ENCODE results near the gene CNOT9.
"Not testable (repeated sequence)": the region's sequence is repeated elsewhere in the genome, so short reads cannot be mapped to it uniquely, and the experiment has no call there.

Gene CNOT9, protein sequence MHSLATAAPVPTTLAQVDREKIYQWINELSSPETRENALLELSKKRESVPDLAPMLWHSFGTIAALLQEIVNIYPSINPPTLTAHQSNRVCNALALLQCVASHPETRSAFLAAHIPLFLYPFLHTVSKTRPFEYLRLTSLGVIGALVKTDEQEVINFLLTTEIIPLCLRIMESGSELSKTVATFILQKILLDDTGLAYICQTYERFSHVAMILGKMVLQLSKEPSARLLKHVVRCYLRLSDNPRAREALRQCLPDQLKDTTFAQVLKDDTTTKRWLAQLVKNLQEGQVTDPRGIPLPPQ

GRCh38 chr2:218568190-218569037, at the start of gene CNOT9, which contains the start of gene USP37:
TSS of gene CNOT9 (plus strand) at chr2:218568839. CDS start at chr2:218568955, 116 bp downstream.
TSS of gene USP37 (minus strand) at chr2:218568351. CDS start at chr2:218558653, 9,698 bp downstream.
- peak; percentile 96 for DNase-seq

GRCh38 chr2:218518876-218519275, 49.8 kb upstream of the CNOT9 start:
- no peak for DNase-seq

DNA sequence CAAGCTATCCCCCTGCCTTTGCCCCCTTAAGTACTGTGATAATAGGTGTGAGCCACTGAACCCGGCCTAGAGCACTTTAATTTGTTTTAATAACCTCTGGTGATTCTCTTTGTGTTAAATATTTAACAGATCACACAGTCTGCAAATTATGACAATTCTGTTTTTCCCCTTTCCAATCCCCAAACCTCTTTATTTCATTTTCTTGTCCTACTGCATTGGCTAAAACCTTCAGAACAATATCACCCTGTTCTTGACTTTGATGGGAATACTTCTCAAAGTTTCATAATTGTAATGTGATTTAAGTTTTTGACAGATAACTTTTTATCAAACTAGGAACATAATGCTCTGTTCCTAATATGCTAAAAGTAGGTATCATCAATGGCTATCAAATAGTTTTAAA, 45.0 kb upstream of the CNOT9 start:
- DNase-seq: no peak

- not testable (repeated sequence) for DNase-seq
Observed at GRCh38 chr2:218528409-218528808, 40.2 kb upstream of the CNOT9 start.

GRCh38 chr2:218529990-218530389, 38.6 kb upstream of the CNOT9 start:
- no peak for DNase-seq

- no peak for DNase-seq
Observed at GRCh38 chr2:218536804-218537494, 31.7 kb upstream of the CNOT9 start.

- DNase-seq: no peak
Observed at GRCh38 chr2:218540015-218540414, 28.6 kb upstream of the CNOT9 start.

GRCh38 chr2:218546012-218546411, 22.6 kb upstream of the CNOT9 start:
- DNase-seq: no peak

GRCh38 chr2:218547511-218547910, 21.1 kb upstream of the CNOT9 start:
- DNase-seq: no peak

DNA sequence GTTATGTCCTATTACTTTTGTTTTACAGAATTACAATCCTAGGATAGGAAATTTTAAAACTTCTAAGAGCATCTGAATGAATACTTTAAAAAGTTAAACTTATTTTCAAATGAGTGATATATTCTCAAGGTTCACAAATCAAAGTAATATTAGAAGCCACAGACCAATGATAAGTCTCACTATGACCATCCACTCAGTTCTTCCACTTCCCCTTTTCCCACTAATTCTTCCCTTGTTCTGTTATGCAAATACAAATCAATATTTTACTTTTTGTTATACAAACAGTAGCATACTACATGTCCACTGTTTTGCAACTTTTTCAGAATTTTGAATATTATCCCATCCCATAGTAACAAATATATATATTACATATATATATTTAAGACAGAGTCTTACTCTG, 20.7 kb upstream of the CNOT9 start:
- no peak for DNase-seq

GRCh38 chr2:218554225-218554624, 14.4 kb upstream of the CNOT9 start:
- DNase-seq: not testable (repeated sequence)

DNA sequence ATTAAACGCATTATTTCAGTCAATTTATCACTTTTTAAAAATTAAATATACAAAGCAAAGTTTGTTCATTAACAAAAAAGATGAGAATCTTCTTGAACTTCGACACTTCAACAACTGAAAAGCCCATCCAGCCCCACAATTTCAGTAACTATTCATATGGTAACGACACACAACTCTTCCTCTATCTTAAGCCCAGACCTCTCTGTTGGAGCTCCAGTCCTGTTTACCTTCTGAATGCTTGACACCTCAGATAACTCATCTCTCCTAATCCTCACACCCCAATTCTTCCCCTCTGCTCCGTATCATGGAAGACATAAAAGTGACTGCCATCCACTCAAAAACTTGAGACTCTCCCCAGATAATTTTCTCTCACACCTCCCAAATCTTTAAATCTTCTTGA, 13.1 kb upstream of the CNOT9 start:
- no peak for DNase-seq

DNA sequence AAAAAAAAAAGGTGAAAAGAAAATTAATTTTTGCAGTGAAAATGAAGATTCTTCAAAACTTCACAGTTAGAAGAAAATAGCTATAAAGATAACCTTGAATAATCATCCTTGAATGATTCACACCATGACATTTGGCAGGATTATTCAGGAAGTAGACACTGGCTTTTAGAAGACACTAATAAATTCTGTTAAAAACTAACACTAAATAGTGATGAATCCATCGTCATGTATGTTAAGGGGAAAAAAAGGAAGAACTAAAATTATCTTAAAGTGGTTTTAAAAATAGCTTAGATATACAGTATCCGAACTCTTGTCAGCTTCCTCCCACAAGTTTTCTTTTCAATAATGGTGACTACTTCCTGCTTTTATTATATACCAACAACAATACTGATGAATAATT, 10.7 kb upstream of the CNOT9 start:
- DNase-seq: no peak

DNA sequence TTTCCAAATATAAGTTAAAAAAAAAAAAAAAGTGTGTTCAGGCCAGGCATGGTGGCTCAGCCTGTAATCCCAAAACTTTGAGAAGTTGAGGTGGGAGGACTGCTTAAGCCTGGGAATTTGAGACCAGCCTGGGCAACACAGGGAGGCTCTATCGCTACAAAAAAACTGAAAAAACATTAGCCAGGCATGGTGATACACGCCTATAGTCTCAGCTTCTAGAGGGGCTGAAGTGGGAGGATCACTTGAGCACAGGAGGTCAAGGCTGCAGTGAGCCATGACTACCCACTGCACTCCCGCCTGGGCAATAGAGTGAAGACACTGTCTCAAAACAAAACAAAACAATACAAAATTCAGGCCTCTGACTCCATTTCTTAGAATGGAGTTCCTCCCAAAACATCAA, 9.7 kb upstream of the CNOT9 start:
- peak; percentile 8 for DNase-seq

- no peak for DNase-seq
Observed at GRCh38 chr2:218564056-218564455, 4.6 kb upstream of the CNOT9 start.

DNA sequence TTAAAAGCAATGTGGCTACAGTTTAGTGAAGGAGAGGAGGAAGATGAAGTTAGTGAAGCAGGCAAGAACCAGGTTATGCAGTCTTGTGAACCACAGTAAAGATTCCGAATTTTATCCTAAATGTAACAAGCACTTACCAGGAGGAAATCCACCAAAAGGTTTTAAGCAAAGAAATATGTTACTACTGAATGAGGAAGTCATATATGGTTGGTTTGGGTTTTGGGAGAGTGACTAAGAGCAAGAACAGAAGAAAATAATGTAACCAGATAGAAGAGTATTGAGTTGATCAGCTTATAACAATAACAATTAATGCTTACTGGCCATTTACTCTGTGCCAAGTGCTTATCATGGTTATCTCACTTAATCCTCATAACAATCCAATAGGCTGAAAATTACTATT, 2.3 kb upstream of the CNOT9 start:
- no peak for DNase-seq

DNA sequence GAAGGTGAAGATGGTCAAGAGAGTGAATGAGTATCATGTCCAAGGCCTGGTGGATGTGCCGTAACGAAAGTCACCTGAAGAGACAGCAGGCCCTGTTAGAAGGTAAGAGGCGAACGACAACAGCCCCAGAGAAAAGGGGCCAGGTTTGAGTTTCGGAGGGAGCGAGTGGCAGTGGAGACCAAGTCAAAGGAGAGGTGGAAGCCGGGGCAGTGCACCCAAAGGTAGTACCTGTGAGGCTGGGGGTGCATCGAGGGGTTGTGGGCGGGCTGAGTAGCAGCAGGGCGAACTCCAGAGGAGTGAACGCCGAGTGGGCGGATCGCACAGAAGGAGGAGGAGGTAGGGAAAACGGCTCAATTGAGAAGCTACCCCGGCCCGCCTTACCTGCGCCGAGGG, 846 bp upstream of the CNOT9 start:
- DNase-seq: no peak

DNA sequence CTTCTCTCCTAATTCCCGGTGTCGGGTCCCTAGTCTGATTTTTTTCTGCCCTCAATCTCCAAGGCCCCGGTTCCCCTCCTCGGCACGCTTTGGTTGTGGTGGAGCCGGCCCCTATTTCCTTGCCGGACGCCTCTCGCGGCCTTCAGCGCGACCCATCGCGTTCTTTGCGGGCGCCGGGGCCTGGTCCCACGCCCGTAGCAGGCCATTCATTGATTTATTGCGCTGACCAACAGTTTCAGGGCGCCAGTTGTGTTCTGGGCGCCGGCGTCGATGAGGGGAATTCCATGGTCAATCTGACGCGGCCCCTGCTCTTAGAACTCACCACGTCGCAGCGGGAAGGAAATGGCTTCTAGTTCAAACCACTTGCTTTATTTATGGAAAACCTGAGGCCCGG, 396 bp downstream of the CNOT9 start:
- DNase-seq: peak; percentile 37

DNA sequence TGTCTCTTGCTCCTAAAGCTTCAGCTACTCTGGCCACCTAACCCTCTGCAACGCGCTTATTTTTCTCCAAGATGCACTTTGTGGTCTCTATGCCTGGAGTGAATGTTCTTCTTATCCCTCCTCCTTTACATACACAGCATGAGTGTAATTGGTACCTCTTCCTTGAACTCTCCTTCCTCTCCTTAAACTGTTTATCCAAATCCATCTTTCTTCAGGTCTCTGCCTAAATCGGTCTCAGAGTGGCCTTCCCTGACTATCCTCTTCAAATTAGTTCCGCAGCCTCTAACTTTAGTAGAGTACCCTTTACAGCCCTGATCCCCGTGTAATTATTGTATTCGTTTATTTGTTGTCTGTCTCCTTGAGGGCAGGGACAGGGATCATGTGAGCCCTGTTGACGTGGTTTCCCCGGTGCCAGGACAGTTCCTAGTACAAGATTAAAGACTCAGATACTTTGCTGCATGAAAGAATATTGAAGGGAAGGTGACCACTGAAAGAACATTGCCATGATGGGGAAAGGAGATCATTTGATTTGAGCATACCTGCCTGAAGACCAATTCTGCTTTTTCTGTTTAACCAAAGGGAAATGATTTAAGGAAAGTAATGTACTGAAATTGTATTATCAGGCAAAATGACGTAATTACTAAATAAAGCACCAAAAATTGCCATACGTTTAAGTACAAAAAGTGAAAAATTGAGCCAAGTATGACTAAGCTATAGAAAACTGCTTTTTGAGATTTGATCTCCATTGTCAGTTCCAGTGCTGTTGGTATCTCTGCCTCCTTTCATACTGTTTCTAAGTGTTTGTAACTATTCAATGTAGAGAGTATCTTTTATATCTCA, 1.2 kb downstream of the CNOT9 start:
- no peak for DNase-seq

- no peak for DNase-seq
Observed at GRCh38 chr2:218570850-218571249, 2.2 kb downstream of the CNOT9 start.

- DNase-seq: no peak
Observed at GRCh38 chr2:218576854-218577253, 8.2 kb downstream of the CNOT9 start.

- DNase-seq: no peak
Observed at GRCh38 chr2:218577482-218578220, 9.0 kb downstream of the CNOT9 start.
